Fibroblast of lung (primary cell): ENCODE results near the gene CHTOP. TPM values are rescaled to one million over a fixed set of nuclear protein-coding genes. Genes with fewer than 3 reads are reported as not detected.

Experiments
- DNase-seq, 2 donors: peaks; one replicate each; pipeline versions ENCODE4 v3.0.0 to v3.0.0-alpha.2; 2010; ENCODE audit warnings: low read depth in 2 of 2
- H2AFZ ChIP-seq: 2 replicates; pipeline ENCODE4 v1.5.1; 2012; ENCODE audit warnings: low read length, control low read depth, inconsistent platforms
- H3K27ac ChIP-seq: 2 replicates; pipeline ENCODE4 v1.5.1; 2011; ENCODE audit warnings: low read length, control low read depth; ENCODE audit not compliant: insufficient read depth
- H3K27me3 ChIP-seq: 2 replicates; pipeline ENCODE4 v1.5.1; 2011; ENCODE audit warnings: mild to moderate bottlenecking, low read length; ENCODE audit not compliant: control insufficient read depth, insufficient read depth
- H3K36me3 ChIP-seq: 2 replicates; pipeline ENCODE4 v1.5.1; 2011; ENCODE audit warnings: low read length; ENCODE audit not compliant: control insufficient read depth, insufficient read depth
- H3K4me1 ChIP-seq: 2 replicates; pipeline ENCODE4 v1.5.1; 2011; ENCODE audit warnings: low read length; ENCODE audit not compliant: control insufficient read depth, insufficient read depth; ENCODE audit errors: extremely low read depth
- H3K4me2 ChIP-seq: 2 replicates; pipeline ENCODE4 v1.5.1; 2011; ENCODE audit warnings: low read length, control low read depth; ENCODE audit not compliant: insufficient read depth; ENCODE audit errors: extremely low read depth
- H3K4me3 ChIP-seq, 4 experiments: fragments of 200-600 bp in 1 of 4; sonication (generic) in 1 of 4; replicated peaks in 1 of 4; 2 replicates each; pipeline ENCODE4 v1.5.1; 2011 to 2016; ENCODE audit warnings: low read length in 4 of 4, low read depth in 3 of 4, mild to moderate bottlenecking in 3 of 4, control low read depth in 2 of 4, inconsistent platforms in 1 of 4, mixed read lengths in 1 of 4; ENCODE audit not compliant: insufficient read depth in 1 of 4; ENCODE audit errors: control extremely low read depth in 1 of 4
- H3K79me2 ChIP-seq: 2 replicates; pipeline ENCODE4 v1.5.1; 2012; ENCODE audit warnings: mild to moderate bottlenecking, low read length, inconsistent platforms; ENCODE audit not compliant: control insufficient read depth, insufficient read depth
- H3K9ac ChIP-seq: 2 replicates; pipeline ENCODE4 v1.5.1; 2011; ENCODE audit warnings: mild to moderate bottlenecking, low read length, control low read depth; ENCODE audit not compliant: insufficient read depth
- H3K9me3 ChIP-seq: 2 replicates; pipeline ENCODE4 v1.5.1; 2012; ENCODE audit warnings: low read depth, low read length; ENCODE audit not compliant: control insufficient read depth, insufficient read depth
- H4K20me1 ChIP-seq: 2 replicates; pipeline ENCODE4 v1.5.1; 2011; ENCODE audit warnings: low read length; ENCODE audit not compliant: control insufficient read depth, insufficient read depth; ENCODE audit errors: extremely low read depth
- CTCF ChIP-seq, 2 donors: IDR thresholded peaks in 1 of 2; conservative IDR thresholded peaks in 1 of 2; 1 replicate in 1 of 2; 2 replicates in 1 of 2; pipeline ENCODE4 v1.5.1; 2011 to 2012; ENCODE audit warnings: low read length in 2 of 2, control low read depth in 1 of 2, inconsistent platforms in 1 of 2, low read depth in 1 of 2, mild to moderate bottlenecking in 1 of 2
- EZH2 ChIP-seq: IDR thresholded peaks from 2 replicates; pipeline ENCODE4 v1.5.1; 2012; ENCODE audit warnings: low read length, control low read depth, mild to moderate bottlenecking; ENCODE audit errors: missing control alignments
- polyA plus RNA-seq, 2 donors: library from polyadenylated mRNA; depleted of rRNA in 1 of 2; stranded (reverse) in 1 of 2; unstranded in 1 of 2; fragments of >200 nt; gene quantifications; 2 replicates each; pipeline ENCODE4 v1.2.1, GENCODE V29; 2011 to 2012; ENCODE audit warnings: missing spikeins in 1 of 2
- total RNA-seq: library from RNA; depleted of rRNA; stranded (reverse); fragments of >200 nt; gene quantifications from 2 replicates; pipeline ENCODE4 v1.2.1, GENCODE V29; 2014

Gene CHTOP
- total and polyA plus RNA-seq, 2 donors (not counting 1 experiment from before 2014, with no cell fraction given): 34.0 to 47.6 TPM

DNA sequence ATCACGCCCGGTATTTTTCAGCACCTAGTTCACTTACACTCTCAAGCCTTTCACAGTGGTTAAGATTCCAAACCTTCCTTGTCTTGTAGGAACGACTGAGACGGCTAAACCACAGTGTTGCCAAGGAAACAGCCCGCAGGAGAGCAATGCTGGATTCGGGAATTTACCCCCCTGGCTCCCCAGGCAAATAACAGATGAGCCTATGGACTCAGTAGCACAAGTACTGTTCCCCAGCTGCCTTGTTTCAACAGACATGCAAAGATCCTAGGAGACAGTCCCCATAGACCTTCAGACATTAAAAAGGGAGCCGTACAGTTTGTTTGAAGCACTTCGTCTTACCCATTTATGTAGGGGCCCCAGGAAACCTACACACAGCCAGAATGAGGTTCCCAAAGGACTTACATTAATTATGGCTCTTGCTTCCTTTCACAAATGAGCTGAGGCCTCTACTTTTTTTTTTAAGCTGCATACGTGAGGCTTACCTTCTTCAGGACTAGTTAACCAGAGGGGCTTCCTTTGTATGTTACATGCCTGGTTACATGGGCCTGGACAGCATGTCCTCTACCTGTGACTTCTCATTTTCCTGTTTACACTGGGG lies 27.3 kb downstream of the CHTOP start:
- H3K4me1 ChIP-seq: peaks cover 4% of the 10 kb centered on the region
- peak in 1 of 2 donors; percentile 82 for DNase-seq
- no peaks in the 10 kb centered on the region for H3K27me3 ChIP-seq
- TF ChIP-seq CTCF (conservative IDR thresholded peaks at IDR 0.05 in 1 of 2, IDR thresholded peaks at IDR 0.05 in 1 of 2; ENCODE audit: low read depth in 1 of 2, low read length in 2 of 2): no peak
- no peak for TF ChIP-seq EZH2
- peaks cover 11% of the 10 kb centered on the region for H3K36me3 ChIP-seq
- no peak overlapping the region for H3K27ac ChIP-seq
- no peak overlapping the region for H3K4me2 ChIP-seq
- peaks cover 12% of the 10 kb centered on the region for H3K79me2 ChIP-seq
- no peaks in the 10 kb centered on the region for H3K9me3 ChIP-seq
- H3K9ac ChIP-seq: no peak overlapping the region
- H2AFZ ChIP-seq: no peak overlapping the region
- no peaks in the 10 kb centered on the region for H4K20me1 ChIP-seq
- H3K4me3 ChIP-seq: no peak overlapping the region

- TF ChIP-seq EZH2 (no peak), CTCF (conservative IDR thresholded peaks at IDR 0.05 in 1 of 2, IDR thresholded peaks at IDR 0.05 in 1 of 2; ENCODE audit: low read depth in 1 of 2, low read length in 2 of 2) (no peak)
- H3K79me2 ChIP-seq: peaks cover 13% of the 10 kb centered on the region
- no peaks in the 10 kb centered on the region for H3K9me3 ChIP-seq
- H3K36me3 ChIP-seq: peaks cover 15% of the 10 kb centered on the region
- peaks cover 4% of the 10 kb centered on the region for H3K4me1 ChIP-seq
- H3K27me3 ChIP-seq: no peaks in the 10 kb centered on the region
- no peak overlapping the region for H3K4me2 ChIP-seq
- H3K4me3 ChIP-seq: no peak overlapping the region
- no peak overlapping the region for H3K27ac ChIP-seq
- H3K9ac ChIP-seq: no peak overlapping the region
- no peak for DNase-seq
- H2AFZ ChIP-seq: no peak overlapping the region
- no peaks in the 10 kb centered on the region for H4K20me1 ChIP-seq
Measured at GRCh38 chr1:153662269-153662668, 28.4 kb downstream of the CHTOP start.

DNA sequence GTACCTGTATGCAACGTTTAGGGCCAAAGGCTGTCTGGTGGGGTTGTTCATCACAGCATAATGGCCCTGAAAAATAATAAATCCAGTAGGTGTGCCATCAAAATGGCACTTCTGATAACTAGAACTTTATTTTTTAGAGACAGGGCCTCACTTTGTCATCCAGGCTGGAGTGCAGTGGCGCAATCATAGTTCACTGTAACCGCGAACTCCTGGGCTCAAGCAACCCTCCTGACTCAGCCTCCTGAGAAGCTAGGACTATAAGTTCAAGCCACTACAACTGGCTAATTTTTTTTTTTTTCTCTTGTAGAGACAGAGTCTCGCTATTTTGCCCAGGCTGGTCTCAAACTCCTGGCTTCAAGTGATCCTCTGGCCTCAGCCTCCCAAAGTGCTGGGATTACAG lies 29.3 kb downstream of the CHTOP start:
- H3K4me3 ChIP-seq: no peak overlapping the region
- H3K4me1 ChIP-seq: peaks cover 4% of the 10 kb centered on the region
- no peak overlapping the region for H3K4me2 ChIP-seq
- no peaks in the 10 kb centered on the region for H4K20me1 ChIP-seq
- H3K9ac ChIP-seq: no peak overlapping the region
- no peak overlapping the region for H2AFZ ChIP-seq
- TF ChIP-seq EZH2 (no peak), CTCF (conservative IDR thresholded peaks at IDR 0.05 in 1 of 2, IDR thresholded peaks at IDR 0.05 in 1 of 2; ENCODE audit: low read depth in 1 of 2, low read length in 2 of 2) (no peak)
- peaks cover 17% of the 10 kb centered on the region for H3K36me3 ChIP-seq
- peak; percentile 50 to 60 for DNase-seq
- no peak overlapping the region for H3K27ac ChIP-seq
- no peaks in the 10 kb centered on the region for H3K9me3 ChIP-seq
- H3K27me3 ChIP-seq: no peaks in the 10 kb centered on the region
- H3K79me2 ChIP-seq: peaks cover 18% of the 10 kb centered on the region
